GM21825 (cell line): Measurements from ENCODE around the gene ERFL.

Source experiments
- ATAC-seq: cut with Tn5 transposase; IDR thresholded peaks from one replicate; pipeline ENCODE4 v1.9.1; 2021; ENCODE audit warnings: mild to moderate bottlenecking, moderate library complexity; ENCODE audit not compliant: unreplicated experiment

Gene ERFL

GRCh38 chr19:41927497-41928192 is 604 bp downstream of the ERFL start:
- no peak for ATAC-seq

DNA sequence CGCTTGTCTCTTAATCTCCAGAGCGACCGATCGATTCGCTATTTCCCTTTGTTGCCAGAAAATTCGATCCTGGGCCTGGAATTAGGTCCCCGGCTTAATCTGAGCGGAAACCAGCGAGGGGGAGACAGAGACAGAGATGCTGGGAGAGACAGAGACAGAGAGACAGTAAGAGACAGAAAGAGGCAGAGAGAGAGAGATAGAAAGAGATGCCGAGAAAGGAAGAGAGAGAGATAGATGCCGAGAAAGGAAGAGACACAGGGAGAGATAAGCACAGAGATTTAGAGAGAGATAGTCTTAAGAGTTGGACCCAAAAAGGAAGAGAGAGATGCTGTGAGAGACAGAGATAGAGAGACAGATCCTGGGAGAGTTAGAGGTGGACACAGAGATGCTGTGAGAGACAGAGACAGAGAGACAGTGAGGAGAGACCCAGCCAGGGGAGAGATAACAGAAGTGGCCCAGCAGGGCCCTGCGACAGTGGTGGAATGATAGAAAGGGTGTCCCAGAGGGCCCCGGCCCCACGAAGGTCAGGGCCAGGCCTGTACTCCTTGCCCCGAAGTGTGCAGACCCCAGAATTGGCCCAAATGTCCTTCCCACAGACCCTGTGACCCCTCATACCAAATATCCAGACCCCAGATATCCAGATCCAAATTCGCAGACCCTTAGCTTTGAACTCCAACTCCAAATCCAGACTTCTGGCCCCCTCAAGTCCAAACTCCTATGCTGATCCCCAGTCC is 1.3 kb downstream of the ERFL start:
- ATAC-seq = no peak

DNA sequence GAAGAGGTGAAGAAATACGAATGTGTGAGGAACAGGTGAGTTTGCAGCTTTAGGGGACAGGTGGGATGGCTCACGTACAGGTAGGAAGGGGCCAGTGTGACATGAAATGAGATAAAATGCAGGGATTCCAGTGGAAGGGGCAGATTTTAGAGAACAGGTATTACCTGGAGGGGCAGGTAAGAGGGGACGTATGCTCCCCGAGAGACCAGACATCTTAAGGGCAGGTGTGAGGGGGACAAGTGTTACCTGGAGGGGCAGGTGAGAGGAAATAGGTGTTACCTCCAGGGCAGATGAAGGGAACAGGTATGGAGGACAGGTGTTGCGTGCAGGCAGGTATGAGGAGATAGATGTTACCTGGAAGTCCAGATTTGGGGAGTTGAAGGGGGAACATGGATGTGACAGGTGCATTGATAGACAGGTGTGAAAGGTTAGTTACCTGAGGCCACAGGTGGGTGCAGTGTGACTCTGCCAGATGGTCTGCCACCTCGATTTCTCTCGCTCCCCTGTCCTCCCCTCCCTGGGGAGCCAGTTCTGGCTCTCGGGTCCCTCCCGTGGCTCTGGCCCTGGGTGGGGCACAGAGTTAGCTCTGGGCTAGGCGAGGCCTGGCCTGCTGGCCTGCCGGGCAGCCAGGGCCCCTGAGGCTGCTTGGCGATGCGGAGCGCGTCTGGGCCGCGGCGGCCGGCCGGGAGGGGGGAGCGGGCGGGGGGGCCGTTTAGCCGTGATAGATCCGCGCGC is 2.1 kb downstream of the ERFL start:
- ATAC-seq = no peak

- ATAC-seq = no peak
These were observed 2.8 kb downstream of the ERFL start for GRCh38 chr19:41925208-41926003.

GRCh38 chr19:41924151-41925145 is 3.8 kb downstream of the ERFL start:
- ATAC-seq = no peak

GRCh38 chr19:41923045-41923788 is 5.0 kb downstream of the ERFL start:
- no peak for ATAC-seq

- ATAC-seq = no peak
These were observed 5.7 kb downstream of the ERFL start for GRCh38 chr19:41922585-41922984.

DNA sequence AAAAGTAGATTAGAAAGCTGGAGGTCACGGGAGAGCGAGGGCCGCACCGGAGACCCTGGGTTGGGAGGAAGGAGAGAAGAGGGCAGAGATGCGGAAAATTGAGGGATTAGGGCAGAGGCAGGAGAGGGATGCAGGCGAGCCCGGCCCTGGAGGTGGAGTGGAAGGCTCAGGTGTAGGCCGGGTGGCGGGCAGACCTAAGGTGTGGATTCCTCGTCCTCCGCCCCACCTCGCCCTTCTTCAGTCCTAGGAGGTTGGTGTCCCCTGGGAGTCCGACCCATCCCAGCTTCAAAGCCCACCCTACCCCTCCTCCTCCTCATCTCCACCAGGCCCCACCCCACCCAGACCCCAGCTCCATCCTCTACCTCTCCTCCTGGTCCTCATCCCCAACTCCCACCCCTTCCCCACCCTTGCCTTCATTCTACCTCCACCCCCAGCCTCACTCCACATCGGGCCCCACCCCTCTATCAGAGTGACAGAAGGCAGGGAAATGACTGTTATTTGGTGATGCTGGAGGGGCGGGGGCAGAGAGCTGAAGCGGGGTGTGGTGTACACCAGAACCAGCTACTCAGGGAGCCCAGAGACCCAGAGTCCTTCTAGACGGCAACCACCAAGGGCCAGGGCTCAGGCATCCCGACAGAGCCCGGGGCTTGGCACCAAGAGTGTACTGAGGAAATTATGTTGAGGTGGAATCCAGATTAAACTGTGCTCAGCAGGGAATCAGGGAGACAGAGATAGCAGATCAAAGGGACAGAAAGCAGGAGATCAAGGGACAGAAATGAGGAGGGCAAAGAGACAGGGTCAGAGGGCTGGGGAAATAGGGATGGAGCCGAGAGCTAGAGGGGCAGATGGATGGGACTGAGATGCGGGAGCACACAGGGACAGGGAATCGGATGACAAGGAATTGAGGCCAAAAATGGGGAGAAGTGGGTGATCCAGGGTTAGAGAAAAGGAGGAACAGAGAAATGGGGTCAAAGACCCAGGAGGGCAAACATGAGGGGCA is 6.4 kb downstream of the ERFL start:
- ATAC-seq = no peak

- no peak for ATAC-seq
These were observed 7.2 kb downstream of the ERFL start for GRCh38 chr19:41920882-41921576.

GRCh38 chr19:41919948-41920712 is 8.1 kb downstream of the ERFL start:
- ATAC-seq = no peak

DNA sequence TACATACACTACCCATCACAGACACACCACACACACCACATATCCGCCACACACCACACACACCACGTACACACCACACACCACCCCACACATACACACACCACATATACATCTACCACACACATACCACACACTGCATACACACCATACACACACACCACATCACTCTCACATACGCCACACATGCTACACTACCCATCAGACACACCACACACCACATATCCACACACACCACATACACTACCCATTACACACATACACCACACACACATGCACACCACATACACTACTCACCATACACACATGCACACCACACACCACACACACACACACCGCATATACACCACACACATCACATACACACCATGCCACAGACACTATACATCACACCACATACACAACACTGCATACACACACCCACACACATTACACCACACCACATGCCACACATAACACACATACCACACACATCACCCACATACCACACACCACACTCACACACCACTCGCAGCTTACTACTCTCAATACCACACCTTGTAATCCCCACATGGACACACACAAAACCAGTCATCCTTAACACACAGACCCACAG is 9.5 kb downstream of the ERFL start:
- ATAC-seq = no peak

- ATAC-seq = no peak
These were observed 10.2 kb downstream of the ERFL start for GRCh38 chr19:41918095-41918494.

DNA sequence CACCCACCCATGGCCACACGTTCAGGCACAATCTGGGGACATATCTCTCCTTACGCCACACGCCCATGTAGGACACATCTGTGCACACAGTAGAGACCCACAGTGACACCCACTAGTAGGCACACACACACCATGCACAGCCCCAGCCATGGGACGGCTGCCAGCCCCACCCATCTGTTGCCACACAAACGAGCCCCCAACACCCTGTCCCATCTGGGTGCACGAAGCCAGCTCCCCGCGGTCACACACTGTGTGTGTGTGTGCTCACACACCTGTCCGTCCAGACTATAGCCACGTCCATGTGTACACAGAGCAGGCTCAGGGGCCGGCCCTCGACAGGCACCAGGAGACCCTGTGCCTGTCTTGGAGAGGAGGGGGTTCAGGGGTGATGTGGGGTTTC is 10.6 kb downstream of the ERFL start:
- ATAC-seq = no peak

DNA sequence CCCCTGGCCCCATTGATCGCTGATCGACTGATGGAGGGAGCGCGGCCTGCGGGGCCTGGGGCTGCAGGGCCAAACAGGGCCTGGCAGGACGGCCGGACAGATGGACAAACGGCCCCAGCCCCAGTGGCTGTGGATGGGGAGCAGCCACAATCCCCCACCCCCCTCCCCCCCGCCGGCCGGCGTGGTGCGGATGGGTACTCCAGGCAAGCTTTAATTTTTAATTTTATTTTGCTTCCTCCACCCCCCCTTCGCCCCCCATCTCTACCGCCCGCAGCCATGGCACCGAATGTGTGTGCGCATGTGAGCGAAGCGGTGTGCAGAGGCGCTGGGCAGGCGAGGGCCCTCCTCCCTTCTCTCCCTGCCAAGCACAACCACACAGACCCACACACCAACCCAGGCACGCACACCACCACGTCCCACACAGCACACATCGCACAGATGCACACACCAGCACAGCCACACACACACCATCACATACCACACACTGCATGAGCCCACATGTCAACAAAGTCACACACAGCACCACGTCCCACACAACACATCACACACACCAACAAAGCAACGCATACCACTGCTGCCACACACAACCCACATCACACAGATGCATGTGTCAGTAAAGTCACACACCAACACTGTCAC is 12.4 kb downstream of the ERFL start:
- no peak for ATAC-seq

GRCh38 chr19:41915021-41915775 is 13.1 kb downstream of the ERFL start:
- no peak for ATAC-seq
